ENCODE data around the gene AACS.

AACS gene

DNA sequence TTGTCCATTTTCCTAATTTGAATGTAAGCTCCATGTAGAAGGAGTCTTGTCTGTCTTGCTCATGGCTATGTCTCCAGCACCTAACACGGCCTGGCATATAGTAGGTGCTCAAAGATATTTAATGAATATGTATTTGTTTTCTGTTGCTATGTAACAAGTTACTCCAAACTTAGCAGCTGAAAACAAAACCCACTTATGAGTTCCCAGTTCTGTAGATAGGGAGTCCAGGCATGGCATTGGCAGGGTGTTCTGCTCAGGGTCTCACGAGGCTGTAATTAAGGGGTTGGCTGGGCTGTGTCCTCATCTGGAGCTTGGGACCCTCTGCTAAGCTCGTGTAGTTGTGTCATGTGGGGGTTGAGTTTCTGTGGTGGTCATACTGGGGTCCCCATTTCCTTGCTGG is 106.0 kb downstream of the AACS start:
- TF ChIP-seq, protein P1, sequence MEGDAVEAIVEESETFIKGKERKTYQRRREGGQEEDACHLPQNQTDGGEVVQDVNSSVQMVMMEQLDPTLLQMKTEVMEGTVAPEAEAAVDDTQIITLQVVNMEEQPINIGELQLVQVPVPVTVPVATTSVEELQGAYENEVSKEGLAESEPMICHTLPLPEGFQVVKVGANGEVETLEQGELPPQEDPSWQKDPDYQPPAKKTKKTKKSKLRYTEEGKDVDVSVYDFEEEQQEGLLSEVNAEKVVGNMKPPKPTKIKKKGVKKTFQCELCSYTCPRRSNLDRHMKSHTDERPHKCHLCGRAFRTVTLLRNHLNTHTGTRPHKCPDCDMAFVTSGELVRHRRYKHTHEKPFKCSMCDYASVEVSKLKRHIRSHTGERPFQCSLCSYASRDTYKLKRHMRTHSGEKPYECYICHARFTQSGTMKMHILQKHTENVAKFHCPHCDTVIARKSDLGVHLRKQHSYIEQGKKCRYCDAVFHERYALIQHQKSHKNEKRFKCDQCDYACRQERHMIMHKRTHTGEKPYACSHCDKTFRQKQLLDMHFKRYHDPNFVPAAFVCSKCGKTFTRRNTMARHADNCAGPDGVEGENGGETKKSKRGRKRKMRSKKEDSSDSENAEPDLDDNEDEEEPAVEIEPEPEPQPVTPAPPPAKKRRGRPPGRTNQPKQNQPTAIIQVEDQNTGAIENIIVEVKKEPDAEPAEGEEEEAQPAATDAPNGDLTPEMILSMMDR (IDR thresholded peaks at IDR 0.05; ENCODE audit: insufficient read depth, missing control alignments) = no peak

DNA sequence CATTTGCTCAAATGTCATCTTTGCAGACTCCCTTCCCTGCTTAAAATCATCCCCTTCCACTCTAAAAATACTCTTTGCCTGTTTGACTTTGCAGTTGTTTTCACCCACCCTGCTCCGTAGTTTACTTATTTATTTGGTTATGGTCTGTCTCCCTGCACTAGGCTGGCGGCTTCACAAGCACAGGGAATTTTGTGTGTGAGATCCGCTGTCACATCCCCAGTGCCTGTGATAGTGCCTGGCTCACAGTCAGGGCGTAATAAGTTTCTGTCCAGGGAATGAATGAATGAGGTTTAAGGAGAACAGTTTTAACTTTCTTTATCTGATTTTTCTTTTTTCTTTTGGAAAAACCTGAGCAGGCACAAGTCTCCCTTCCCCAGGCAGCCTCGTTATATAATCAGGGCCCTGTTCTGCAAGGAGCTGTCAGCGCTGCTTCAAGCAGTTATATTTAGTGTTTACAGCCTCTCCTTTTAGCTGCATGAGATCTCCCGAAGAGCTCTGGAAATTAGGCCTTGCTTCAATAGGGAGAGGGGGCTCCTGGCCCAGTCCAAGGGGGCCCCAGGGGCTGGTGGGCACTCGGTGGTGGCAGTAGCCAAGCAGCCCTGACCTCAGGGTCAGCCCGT is 107.1 kb downstream of the AACS start:
- DNase-seq (ENCODE audit: insufficient read length, low spot score) (no peak), FAIRE-seq (no peak)
- TF ChIP-seq, protein P1 (IDR thresholded peaks at IDR 0.05; ENCODE audit: insufficient read depth, missing control alignments) = no peak

More for the DNA sequence above, 106.0 kb downstream of the AACS start:
- DNase-seq (ENCODE audit: insufficient read length, low spot score) (no peak), FAIRE-seq (no peak)

DNA sequence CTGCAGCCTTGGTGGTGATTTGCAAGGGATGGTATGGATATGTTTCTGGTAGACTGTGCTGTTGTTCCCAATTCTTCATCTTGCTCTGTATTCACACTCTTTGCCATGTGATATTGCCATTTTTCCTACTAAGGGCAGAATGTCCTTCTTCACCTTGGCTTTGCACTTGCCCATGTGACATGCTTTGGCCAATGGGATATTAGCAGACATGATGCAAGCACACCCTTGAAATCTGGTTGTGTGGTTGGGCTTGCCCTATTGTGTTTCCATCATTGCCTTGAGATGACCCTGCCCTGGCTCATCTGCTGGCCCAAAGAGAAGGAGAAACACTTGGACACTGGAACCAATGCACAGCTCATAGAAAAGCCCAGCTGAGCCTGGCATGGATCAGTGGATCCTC is 110.3 kb downstream of the AACS start:
- TF ChIP-seq, protein P1 (IDR thresholded peaks at IDR 0.05; ENCODE audit: insufficient read depth, missing control alignments) = no peak
- FAIRE-seq (no peak), DNase-seq (ENCODE audit: insufficient read length, low spot score) (no peak)

DNA sequence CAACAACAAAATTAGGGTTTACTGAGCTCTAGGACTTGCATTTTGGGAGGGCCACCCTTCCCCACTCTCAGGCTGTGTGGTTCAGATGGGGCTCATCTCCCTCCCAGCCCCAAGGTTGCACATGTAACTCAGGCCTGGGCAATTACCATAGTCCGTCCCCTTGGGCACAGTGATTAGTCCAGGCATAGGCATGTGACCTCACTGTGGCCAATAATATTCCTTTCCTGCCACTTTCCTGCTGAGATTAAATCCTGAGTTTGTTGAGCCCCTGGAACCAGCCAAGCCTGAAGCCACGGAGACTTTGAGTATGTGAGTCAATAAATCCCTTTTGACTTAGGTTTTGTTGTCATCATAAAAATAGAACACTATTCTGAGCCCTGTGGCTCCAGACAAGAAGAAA is 113.0 kb downstream of the AACS start:
- DNase-seq (ENCODE audit: insufficient read length, low spot score) (no peak), FAIRE-seq (no peak)
- TF ChIP-seq, protein P1 (IDR thresholded peaks at IDR 0.05; ENCODE audit: insufficient read depth, missing control alignments) = no peak

DNA sequence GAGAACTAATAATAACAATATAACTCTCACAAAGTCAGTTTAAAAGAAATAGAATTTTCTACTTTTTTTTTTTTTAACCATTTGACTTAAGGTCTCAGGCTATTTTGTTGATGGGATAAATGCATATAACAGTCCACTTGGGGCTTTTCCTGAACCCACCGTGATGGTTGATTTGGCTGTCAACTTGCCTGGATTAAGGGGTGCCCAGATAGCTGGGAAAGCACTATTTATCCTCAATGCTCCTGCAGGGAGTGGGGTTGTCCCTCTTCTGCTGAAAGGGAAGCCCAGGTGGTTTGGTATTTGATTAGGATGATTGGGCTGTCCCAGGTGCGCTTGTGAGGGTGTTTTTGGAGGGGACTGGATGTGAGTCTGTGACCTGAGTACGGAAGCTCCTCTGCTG is 114.9 kb downstream of the AACS start:
- FAIRE-seq (no peak), DNase-seq (ENCODE audit: insufficient read length, low spot score) (no peak)
- TF ChIP-seq, protein P1 (IDR thresholded peaks at IDR 0.05; ENCODE audit: insufficient read depth, missing control alignments) = no peak

DNA sequence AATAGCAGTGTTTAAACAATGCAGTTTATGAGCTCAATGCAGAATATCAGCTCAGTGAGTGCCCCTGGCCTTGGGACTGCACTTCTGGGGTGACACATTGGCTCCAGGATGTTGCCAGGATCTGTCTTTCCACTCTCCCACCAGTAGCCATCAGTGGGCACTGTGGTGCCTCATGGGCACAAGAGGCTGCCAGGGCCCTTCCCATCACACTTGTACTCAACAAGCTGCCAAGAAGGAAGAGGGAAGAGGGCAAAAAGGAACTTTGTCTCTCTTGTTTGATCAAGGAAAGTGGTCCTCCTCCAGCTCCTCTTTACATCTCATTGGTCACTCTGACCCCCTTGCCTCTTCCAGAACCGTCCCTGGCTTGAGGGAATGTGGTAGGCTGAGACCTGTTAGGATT is 115.9 kb downstream of the AACS start:
- no peak for DNase-seq (ENCODE audit: insufficient read length, low spot score)
- TF ChIP-seq, protein P1 (IDR thresholded peaks at IDR 0.05; ENCODE audit: insufficient read depth, missing control alignments) = no peak
- FAIRE-seq = no peak

DNA sequence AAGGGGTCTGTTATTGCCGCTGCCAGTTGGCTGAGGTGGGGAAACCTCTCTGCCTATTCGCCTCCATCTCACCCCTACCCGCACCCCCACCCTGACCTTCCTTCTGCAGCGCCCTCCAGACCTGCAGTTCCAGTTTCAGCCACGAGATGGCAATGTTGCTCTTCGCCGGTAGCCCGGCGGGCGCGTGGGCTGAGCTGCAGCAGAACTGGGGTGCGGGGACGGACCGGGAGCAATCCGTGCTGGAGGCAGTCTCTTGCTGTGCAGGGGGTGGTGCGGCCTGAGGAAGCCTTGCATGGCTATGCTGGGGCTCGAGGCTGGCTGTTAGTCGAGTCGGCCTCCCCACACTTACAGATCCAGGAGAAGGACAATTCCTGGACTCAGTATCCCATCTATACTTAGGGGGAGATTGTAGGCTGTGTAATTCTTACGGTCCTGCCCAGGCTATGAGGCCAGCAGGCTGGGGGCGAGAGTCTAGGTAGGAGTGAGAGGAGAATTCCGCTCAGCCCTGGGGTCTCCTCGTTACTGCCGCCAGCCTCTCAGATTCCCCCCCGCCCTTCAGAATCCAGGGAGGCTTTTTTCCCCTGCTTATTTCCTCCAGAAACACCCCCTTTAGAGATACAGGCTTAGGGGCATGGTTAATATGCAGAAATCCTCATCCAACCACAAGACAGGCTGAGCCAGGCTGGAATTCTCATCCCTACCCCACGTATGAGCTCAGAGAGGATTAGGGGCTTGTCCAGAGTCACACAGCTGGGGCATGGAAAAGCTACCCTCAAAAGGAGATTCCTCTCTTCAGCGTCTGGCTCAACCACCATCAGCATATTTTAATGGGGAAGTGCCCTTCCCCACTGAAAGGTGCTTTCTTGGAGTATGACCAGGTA is 118.2 kb downstream of the AACS start:
- no peak for FAIRE-seq
- TF ChIP-seq, protein P1 (IDR thresholded peaks at IDR 0.05; ENCODE audit: insufficient read depth, missing control alignments) = peak; percentile 96
- peak; percentile 77 for DNase-seq (ENCODE audit: insufficient read length, low spot score)
